Measurements from ENCODE around the gene PRR35.

Gene PRR35

DNA sequence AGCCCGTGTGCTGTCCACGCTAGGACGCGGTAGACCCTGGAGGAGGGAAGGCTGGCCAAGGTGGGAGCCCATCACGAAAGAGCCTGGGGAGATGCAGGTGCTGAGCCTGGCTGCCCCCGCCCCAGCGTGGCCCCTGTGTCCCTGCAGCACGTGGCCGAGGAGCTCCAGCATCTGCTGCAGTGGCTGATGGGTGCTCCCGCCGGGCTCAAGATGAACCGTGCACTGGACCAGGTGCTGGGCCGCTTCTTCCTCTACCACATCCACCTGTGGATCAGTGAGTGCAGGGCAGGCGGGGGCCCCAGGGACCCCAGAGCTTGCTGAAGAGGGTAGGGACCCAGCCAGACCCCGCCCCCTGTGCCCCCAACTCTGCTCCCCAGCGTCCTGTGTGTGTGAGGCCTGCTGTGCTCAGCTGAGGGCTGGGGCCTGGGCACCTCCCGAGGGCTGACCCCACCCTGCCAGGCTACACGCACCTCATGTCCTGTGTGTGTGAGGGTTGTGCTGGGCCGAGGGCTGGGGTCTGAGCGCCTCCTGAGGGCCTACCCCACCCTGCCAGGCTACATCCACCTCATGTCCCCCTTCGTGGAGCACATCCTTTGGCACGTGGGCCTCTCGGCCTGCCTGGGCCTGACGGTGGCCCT, 18.2 kb downstream of the PRR35 start:
- DNase-seq = no peak

DNA sequence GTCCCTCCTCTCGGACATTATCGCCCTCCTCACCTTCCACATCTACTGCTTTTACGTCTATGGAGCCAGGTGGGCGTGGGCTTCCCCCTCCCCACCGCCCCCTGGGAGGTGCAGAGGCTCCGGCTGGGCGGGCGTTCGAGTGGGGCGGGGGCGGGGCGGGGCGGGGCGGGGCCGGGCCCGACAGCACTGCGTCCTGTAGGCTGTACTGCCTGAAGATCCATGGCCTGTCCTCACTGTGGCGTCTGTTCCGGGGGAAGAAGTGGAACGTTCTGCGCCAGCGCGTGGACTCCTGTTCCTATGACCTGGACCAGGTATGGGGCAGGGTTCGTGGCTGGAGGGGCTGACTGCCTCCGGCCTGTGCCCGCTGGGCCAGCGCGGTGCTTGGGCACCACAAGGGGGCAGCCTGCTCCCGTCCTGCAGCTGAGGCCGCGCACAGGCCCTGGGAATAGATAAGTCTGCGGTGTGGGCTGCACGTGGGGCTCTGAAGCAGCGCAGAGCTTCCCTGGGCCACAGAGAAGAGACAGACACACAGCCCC, 18.7 kb downstream of the PRR35 start:
- peak in 18 of 56 donors; percentile 17 to 62 (median 34) for DNase-seq

DNA sequence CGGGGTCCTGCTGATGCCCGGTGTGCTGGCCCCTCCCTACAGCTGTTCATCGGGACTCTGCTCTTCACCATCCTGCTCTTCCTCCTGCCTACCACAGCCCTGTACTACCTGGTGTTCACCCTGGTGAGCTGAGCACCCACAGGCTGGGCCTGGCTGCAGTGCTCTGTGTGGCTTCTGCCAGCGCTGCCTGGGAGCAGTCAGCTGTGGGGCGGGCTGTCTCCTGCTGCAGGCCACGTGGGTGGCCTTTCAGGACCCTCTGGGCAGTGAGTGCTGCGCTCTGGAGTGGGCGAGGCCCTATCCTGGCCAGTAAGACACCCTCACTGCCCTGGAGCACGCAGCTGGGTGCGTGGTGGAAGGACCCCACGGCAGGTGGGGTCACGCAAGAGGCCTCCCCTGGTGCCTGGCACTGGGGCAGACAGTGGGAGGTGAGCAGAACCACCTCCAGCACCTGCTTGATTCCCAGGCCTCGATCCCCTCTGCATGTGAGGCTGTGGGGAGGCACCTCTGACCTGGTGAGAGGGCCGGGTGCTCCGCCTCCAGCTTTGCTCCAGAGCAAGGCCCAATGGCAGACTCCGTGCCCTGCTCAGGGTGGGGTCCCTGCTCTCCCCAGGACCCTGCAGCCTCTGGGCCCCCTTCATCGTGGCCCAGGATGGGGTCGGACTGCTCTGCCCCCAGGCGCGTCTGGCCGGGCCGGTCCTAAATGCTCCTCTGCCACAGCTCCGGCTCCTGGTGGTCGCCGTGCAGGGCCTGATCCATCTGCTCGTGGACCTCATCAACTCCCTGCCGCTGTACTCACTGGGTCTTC, 20.1 kb downstream of the PRR35 start:
- DNase-seq = no peak

DNA sequence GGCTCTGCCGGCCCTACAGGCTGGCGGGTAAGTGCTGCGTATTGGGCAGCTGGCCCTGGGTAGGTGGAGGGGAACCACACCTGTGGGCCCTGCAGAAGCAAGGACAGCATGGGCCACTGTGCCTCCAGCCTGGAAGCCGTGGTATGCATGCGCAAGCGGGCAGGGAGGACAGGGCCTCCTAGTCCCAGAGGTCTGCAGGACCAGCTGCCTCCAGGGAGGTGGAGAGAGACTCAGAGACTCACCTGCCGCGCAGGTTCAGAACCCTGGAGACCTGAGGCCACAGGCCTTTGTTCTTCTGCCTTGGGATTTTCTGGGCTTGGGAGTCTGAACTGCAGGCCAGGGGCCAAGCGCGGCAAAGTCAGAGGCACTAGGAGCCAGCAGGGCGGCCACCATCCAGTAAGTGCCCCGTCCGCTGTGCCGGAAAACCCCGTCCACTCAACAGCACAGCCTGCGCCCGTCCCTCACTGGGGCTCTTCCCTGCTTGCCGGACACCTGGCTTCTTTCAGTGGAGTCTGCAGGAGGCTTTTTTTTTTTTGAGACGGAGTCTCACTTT, 20.8 kb downstream of the PRR35 start:
- DNase-seq = no peak

DNA sequence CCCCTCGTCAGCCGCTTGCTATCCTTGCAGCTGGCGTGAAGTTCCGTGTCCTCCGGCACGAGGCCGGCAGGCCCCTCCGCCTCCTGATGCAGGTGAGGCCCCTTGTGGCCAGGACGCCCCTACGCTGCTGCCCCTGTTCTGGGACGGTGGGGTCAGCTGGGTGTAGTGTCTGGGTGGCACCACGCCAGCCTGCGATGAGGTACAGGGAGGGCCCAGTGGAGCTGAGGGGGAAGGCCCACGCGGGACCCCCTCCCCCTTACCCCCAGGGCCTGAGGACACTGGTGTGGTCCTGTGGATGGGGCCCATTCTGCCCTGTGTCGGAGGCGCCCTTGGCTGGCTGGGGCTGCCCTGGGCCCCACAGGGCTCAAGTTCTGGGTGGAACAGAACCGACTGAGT, 22.0 kb downstream of the PRR35 start:
- no peak for DNase-seq

DNA sequence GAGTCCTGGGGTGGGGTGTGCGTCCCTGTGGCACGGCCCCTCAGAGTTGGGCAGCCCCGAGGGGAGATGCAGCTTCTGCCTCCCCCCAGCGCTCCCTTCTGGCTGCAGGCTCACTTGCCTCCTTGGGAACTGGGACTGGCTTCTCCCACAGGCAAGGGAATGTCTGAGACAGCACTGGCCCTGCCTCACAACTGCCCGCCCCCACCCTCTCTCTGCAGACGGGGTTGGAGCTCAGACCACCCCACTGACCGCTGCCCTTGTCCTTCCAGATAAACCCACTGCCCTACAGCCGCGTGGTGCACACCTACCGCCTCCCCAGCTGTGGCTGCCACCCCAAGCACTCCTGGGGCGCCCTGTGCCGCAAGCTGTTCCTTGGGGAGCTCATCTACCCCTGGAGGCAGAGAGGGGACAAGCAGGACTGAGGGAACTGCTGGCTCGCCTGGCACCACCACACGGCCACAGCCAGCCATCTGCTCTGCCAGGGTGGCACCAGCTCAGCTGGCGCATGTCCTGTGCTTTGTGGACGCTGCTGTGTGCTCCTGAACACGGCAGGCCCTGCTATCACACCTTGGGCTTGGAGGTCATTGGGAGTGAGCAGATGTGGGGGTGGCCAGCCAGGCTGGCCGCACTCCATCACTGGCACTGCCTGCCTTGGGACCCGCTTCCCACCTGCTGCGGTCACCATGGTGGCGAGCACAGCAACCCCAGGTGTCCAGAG, 22.6 kb downstream of the PRR35 start:
- no peak for DNase-seq

DNA sequence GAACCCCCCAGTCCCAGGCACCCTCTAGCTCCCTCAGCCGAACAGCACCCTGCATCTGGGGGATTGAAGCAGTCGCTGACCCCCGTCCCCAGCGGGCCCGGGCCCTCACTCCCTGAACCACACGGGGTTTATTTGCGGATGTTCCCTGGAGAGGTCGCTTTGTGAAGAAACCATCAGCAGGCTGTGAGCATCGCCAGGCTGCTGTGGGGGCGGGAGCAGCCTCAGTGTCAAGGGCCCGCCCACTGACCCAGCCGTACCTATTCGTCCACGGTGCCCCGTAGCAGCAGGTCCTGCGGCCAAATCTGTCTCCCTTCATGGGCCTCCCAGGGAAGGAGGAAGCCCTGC, 23.2 kb downstream of the PRR35 start:
- no peak for DNase-seq

DNA sequence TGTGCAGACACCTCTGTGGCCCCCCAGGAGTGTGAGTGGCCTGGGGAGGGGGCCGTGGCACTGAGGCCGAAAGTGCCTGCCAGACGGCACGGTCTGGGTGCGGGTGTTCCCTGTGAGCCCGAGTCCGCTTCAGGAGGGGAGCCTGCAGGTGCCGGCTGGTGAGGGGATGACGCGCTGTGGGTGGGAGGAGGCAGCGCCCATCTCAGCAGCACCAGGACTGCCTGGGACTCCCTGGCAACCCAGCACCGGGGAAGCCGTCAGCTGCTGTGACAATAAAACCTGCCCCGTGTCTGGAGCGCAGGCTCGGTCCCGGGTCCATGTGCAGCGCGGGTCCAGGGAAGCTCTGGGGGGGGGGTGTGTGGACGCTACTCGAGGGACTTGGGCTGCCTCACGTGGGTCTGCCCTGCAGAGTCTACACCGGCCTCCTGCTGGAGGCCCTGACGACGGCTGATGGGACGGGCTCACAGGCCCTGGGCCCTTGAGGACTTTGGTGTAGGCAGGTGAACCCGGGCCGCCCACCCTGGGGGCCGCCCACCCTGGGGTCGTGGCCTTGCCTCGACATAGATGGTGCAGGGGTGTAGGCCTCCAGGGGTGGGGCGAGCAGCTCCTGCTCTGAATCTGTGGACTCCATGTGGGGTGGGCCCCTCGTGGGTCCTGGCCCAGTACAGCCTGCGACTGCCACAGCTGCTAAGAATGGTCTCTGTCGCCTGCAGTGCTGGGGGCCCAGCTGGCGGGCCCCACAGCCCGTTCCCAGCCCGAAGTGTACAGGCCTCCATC, 23.8 kb downstream of the PRR35 start:
- peak in 13 of 56 donors; percentile 13 to 50 (median 36) for DNase-seq

DNA sequence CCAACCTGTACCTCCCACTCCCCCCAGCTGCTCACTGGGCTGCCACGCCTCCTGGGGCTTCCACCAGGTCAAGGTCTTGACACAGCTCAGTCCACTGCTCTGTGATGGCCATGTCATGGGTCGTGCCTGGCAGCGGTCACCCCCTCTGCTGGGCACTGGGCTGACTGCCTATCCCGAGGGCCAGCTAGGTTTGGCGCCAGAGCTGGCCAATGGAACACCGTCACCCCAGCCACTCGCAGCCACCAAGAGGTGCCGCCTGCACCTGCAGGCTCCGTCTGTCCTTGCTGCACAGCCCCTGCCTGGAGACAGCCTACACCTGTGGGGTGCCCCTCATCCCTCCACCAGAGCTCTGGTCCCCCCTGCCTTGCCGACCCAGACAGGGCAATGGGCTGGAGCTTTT, 25.2 kb downstream of the PRR35 start:
- DNase-seq = no peak

DNA sequence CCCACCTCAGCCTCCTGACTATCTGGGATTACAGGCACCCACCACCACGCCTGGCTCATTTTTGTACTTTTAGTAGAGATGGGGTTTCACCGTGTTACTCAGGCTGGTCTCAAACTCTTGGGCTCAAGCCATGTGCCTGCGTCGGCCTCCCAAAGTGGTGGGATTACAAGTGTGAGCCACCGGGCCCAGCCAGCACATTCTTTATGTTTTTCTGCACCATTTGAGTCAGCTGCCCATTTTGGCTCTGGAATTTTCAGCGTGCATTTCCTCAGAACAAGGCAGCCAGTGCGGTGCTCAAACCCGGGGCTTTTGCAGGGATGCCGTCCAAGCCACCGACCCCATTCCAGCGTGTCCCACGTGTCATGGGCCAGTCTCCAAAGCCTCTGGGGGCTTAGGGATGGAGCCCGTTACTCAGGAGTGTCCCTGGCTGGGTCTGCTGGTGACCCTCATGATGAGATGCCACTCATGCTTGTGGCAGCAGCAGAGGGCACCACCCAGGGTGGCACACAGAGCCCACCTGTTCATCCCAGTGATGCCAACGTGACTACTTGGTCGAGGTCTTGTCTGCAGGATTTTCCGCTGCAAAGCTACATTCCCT, 26.0 kb downstream of the PRR35 start:
- no peak for DNase-seq

DNA sequence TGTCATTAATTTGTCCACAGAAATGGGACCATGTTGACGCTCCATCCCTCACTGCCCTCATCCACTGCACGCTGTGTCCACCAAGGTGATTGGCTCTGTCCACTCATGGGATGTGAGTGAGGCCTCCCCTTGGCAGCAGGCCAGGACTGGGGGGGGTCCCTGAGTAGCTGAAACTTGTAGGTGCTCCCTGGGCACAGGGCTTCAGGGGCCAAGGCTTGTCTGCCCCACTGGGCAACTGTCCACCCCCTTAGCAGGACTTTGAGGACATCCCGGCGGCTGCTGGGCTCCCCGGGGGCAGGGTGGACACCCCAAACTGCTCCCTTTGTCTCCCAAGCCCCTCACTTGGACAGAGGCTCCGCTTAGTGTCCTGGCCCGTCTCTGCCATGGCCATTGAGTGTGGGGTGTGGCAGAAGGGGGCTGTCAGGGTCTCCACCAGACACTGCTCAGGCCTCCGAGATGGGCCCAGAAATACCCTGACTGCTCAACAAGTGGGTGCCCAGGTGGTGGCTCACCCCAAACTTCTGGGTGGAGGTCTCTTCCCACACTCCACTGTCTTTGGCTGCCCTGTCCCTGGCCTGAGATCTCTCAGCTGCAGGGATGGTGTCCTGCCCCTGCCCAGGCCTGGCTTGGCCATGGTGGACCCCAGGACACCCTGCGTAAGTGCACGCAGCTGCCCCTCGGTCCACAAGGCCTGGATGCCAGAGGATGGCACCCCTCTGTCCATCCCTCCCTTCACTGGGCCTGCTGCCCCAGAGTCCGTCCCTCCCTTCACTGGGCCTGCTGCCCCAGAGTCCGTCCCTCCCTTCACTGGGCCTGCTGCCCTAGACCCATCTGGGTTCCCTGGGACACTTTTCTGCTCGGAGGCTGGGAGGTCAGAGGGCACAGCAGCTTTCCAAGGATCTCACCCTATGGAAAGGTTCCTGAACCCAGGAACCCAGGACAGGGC, 26.7 kb downstream of the PRR35 start:
- peak in 8 of 56 donors; percentile 23 to 56 (median 34) for DNase-seq

DNA sequence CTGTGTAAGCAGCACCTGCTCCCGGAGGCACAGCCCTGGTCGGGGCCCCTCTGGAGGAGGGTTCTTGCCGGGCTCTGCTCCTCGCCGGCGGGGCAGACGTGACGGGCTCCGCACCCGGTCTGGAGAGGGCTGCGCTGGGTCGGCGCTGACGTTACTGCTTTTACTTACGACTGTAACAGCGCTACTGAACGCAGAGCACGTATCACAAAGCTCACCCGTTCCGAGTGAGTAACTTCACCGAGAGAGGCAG, 28.4 kb downstream of the PRR35 start:
- peak in 1 of 56 donors; percentile 35 for DNase-seq

DNA sequence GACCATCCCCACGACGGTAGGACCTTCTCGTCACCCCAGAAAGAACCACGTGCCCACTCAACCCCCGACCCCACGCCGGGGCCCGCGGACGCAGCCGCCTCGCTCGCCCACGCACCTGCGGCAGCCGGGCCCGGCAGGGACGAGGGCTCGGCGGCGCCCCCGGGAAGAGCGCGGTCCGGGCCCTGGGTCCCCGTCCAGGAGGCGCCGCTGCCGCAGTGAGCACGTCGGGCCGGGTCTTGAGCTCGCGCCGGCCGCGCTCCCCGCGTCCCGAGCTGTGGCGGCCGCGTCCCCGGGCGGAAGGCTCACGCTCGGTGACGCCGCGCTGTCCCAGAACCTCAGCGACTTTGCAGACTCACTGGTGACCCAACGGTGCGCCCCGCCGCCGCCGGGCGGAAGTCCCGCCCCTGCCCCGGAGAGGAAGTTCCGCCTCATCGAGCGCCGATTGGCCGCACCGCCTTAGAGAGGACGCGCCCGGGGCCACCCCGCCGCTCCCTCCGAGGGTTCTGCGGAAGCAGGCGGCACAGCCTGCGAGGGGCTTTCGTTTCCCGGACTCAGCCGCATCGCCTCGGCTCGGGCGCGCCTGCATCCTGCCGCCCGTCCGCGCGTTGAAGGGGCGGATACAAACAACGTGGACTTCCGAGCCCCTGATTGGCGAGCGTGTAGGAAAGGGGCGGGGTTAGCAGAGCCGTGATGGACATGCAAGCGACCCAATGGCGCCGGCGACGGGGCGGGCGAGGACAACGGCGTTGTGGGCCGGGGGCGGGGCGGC, 28.9 kb downstream of the PRR35 start:
- peak; percentile 87 to 100 (median 98) for DNase-seq

DNA sequence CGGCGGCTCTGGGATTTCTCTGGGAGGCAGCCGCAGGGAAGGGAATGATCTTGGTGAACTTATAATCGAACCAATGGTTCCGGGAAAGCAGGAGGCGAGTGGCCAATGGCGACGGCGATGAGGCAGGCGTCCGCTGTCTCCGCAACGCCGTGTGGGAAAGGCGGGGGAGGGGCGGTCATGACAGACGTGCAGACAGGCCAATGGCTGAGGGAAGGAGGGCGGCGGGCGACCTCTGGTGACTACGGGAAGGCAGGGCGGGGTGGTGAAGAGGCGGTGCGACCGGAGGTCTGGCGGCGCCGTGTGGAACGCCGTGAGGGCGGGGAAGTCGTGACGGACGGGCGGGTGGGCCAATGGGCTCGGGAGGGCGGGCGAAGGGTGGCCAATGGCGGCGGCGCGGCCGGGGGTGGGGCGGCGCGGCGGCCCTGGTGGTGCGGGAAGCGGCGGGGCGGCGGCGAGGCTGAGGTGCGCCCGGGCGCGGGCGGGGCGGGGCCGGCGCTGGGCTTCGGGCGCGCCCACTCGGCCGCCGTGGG, 29.5 kb downstream of the PRR35 start, which contains the start of gene RAB40C:
TSS of gene RAB40C (plus strand) at position 409 of the 530 bp plus-strand sequence. CDS start 226 bp downstream, outside the sequence.
- peak; percentile 87 to 100 (median 98) for DNase-seq

DNA sequence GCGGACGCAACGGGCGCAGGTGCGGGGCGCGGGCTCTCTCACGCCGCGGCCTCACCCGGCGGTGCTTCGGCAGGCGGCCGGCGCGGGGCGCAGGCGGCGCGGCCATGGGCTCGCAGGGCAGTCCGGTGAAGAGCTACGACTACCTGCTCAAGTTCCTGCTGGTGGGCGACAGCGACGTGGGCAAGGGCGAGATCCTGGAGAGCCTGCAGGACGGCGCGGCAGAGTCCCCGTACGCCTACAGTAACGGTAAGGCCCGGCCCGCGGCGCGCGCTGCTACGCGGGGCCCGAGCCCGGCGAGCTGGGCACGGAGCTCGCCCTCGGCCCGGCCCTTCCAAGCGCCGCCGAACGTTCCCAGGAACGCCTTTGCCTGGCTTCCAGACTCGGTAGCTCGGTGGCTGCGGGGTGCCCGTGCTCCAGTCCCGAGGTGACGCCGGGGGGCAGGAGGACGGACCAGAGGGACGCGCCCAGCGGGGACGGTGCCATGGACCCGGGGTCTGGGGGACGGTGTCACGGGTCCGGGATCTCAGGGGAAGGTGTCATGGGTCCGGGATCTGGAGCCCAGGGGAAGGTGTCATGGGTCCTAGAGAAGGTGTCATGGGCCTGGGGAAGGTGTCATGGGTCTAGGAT, 30.1 kb downstream of the PRR35 start:
- peak in 1 of 56 donors; percentile 68 for DNase-seq

DNA sequence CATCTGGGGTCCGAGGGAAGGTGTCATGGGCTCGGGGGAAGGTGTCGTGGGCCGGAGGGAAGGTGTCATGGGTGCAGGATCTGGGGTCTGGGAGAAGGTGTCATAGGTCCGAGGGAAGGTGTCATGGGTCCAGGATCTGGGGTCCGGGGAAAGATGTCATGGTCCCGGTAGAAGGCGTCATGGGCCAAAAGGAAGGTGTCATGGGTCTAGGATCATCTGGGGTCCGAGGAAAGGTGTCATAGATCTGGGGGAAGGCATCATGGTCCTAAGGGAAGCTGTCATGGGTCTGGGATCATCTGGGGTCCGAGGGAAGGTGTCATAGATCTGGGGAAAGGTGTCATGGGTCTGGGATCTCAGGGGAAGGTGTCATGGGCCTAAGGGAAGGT, 30.6 kb downstream of the PRR35 start:
- DNase-seq = no peak

DNA sequence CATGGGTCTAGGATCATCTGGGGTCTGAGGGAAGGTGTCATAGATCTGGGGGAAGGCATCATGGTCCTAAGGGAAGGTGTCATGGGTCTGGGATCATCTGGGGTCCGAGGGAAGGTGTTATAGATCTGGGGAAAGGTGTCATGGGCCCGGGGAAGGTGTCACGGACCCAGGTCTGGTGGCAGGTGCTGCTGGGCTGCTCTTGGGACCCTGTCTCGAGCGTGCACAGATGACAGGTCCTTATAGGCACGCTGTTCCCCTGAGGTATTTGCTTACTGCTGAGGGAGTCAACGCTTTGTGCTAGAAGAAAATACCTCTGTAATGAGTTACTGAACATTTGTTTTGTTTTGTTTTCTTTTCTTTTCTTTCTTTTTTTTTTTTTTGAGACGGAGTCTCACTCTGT, 31.0 kb downstream of the PRR35 start:
- no peak for DNase-seq

DNA sequence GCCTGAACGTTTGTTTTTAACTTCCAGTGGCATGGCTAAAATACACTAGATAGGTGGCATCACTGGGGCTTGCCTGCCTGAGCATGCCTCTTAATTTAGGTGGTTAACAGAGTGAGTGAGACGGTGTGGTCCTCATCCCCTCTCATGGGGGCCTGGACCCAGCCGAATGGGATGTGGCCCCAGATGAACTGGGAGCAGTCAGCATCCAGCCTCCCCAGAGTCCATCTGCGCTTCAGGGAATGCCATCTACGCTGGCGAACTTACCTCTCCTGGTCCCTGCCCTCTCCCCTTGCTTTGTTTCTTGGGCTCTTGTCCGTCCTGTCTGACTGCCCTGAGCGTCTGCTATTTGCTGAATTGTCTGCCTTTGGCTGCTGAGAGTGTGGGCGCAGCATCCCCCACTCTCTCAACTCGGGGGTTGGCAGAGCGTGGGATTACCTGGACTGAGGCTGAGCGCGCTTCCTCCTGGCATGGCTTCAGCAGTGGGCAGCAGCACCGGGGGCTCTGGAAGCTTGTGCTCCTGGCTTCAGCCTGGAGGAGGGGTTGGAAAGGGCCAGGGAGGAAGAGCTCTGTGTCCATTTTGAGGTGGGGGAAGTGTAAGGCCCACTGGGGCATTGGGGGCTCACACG, 31.8 kb downstream of the PRR35 start:
- no peak for DNase-seq
